H9 (cell line): ENCODE results near the gene TBX3. TPM values are rescaled to one million over a fixed set of nuclear protein-coding genes. Genes with fewer than 3 reads are reported as not detected.

ENCODE experiments used
- DNase-seq: peaks from one replicate; pipeline ENCODE4 v3.0.0-alpha.2; 2017
- H2AFZ ChIP-seq: one replicate; pipeline ENCODE4 v1.6.1; 2013; ENCODE audit warnings: mild to moderate bottlenecking, low read length, control low read depth, moderate library complexity
- H2AK5ac ChIP-seq: 2 replicates; pipeline ENCODE4 v1.6.1; 2013; ENCODE audit warnings: low read length, control low read depth, mixed read lengths; ENCODE audit not compliant: insufficient read length
- H2BK120ac ChIP-seq: one replicate; pipeline ENCODE4 v1.6.1; 2013; ENCODE audit warnings: low read depth, mild to moderate bottlenecking, low read length, control low read depth, inconsistent platforms; ENCODE audit not compliant: poor library complexity, severe bottlenecking
- H2BK12ac ChIP-seq: 2 replicates; pipeline ENCODE4 v1.6.1; 2013; ENCODE audit warnings: low read length, control low read depth, mixed read lengths, low read depth; ENCODE audit not compliant: insufficient read length
- H2BK15ac ChIP-seq: 2 replicates; pipeline ENCODE4 v1.6.1; 2013; ENCODE audit warnings: low read depth, low read length, control low read depth
- H2BK20ac ChIP-seq: one replicate; pipeline ENCODE4 v1.6.1; 2013; ENCODE audit warnings: low read depth, mild to moderate bottlenecking, low read length, control low read depth, inconsistent platforms; ENCODE audit not compliant: poor library complexity, severe bottlenecking
- H2BK5ac ChIP-seq: 2 replicates; pipeline ENCODE4 v1.6.1; 2013; ENCODE audit warnings: low read length, control low read depth, mixed read lengths; ENCODE audit not compliant: insufficient read length
- H3K14ac ChIP-seq: 2 replicates; pipeline ENCODE4 v1.6.1; 2013; ENCODE audit warnings: low read length, control low read depth; ENCODE audit not compliant: insufficient read depth
- H3K18ac ChIP-seq: 2 replicates; pipeline ENCODE4 v1.6.1; 2013; ENCODE audit warnings: low read depth, mild to moderate bottlenecking, mixed read lengths, low read length, control low read depth; ENCODE audit not compliant: insufficient read length
- H3K23ac ChIP-seq: 2 replicates; pipeline ENCODE4 v1.6.1; 2013; ENCODE audit warnings: low read length, control low read depth, mixed read lengths, low read depth; ENCODE audit not compliant: insufficient read length
- H3K23me2 ChIP-seq: 2 replicates; pipeline ENCODE4 v1.6.1; 2013; ENCODE audit warnings: low read depth, mild to moderate bottlenecking, mixed read lengths, low read length, control low read depth; ENCODE audit not compliant: insufficient read length, poor library complexity, severe bottlenecking
- H3K27ac ChIP-seq: 2 replicates; pipeline ENCODE4 v1.5.1; 2013; ENCODE audit warnings: low read length, control low read depth, mixed read lengths, low read depth; ENCODE audit not compliant: insufficient read length
- H3K27me3 ChIP-seq: 2 replicates; pipeline ENCODE4 v1.6.1; 2013; ENCODE audit warnings: low read length, control low read depth, inconsistent platforms; ENCODE audit not compliant: insufficient read depth
- H3K4ac ChIP-seq: 2 replicates; pipeline ENCODE4 v1.6.1; 2013; ENCODE audit warnings: low read depth, mild to moderate bottlenecking, control low read depth, inconsistent platforms, low read length, moderate library complexity
- H3K4me1 ChIP-seq: 2 replicates; pipeline ENCODE4 v1.6.1; 2013; ENCODE audit warnings: low read length, control low read depth, inconsistent platforms; ENCODE audit not compliant: insufficient read depth
- H3K4me2 ChIP-seq: 2 replicates; pipeline ENCODE4 v1.6.1; 2013; ENCODE audit warnings: low read length, control low read depth, mixed read lengths; ENCODE audit not compliant: insufficient read length, insufficient read depth
- H3K56ac ChIP-seq: 2 replicates; pipeline ENCODE4 v1.6.1; 2013; ENCODE audit warnings: low read depth, mild to moderate bottlenecking, mixed read lengths, low read length, control low read depth; ENCODE audit not compliant: insufficient read length
- H3K79me1 ChIP-seq: 2 replicates; pipeline ENCODE4 v1.6.1; 2013; ENCODE audit warnings: low read depth, mild to moderate bottlenecking, moderate library complexity, low read length, control low read depth, inconsistent platforms; ENCODE audit not compliant: insufficient read depth, poor library complexity, severe bottlenecking
- H3K79me2 ChIP-seq: 2 replicates; pipeline ENCODE4 v1.6.1; 2013; ENCODE audit warnings: low read length, control low read depth, inconsistent platforms; ENCODE audit not compliant: insufficient read depth
- H3K9ac ChIP-seq: 2 replicates; pipeline ENCODE4 v1.6.1; 2013; ENCODE audit warnings: low read length, control low read depth, mixed read lengths; ENCODE audit not compliant: insufficient read length; ENCODE audit errors: extremely low read depth
- H3K9me3 ChIP-seq: one replicate; pipeline ENCODE4 v1.6.1; 2013; ENCODE audit warnings: low read depth, low read length, inconsistent platforms; ENCODE audit not compliant: control insufficient read depth
- H3T11ph ChIP-seq: one replicate; pipeline ENCODE4 v1.6.1; 2013; ENCODE audit warnings: mild to moderate bottlenecking, low read length, control low read depth, inconsistent platforms
- H4K20me1 ChIP-seq: one replicate; pipeline ENCODE4 v1.6.1; 2013; ENCODE audit not compliant: control insufficient read depth, insufficient read length, insufficient read depth
- H4K5ac ChIP-seq: 2 replicates; pipeline ENCODE4 v1.6.1; 2013; ENCODE audit warnings: low read depth, mild to moderate bottlenecking, mixed read lengths, low read length, control low read depth; ENCODE audit not compliant: insufficient read length
- H4K8ac ChIP-seq: replicated peaks from 2 replicates; pipeline ENCODE4 v1.6.1; 2013; ENCODE audit warnings: low read length, control low read depth, mixed read lengths, low read depth; ENCODE audit not compliant: insufficient read length
- H4K91ac ChIP-seq: 2 replicates; pipeline ENCODE4 v1.6.1; 2013; ENCODE audit warnings: low read depth, mild to moderate bottlenecking, moderate library complexity, mixed read lengths, low read length, control low read depth; ENCODE audit not compliant: insufficient read length
- H3K27ac Mint-ChIP-seq, 3 experiments: 2 replicates in 2 of 3; 3 replicates in 1 of 3; pipeline ENCODE4 v1.8.0; 2020 to 2021; ENCODE audit warnings: mixed read lengths in 3 of 3, mild to moderate bottlenecking in 1 of 3, moderate library complexity in 1 of 3
- H3K27me3 Mint-ChIP-seq: 2 replicates; pipeline ENCODE4 v1.8.0; 2021; ENCODE audit warnings: low read depth, mild to moderate bottlenecking, moderate library complexity, mixed read lengths
- H3K36me3 Mint-ChIP-seq, 3 experiments: 2 replicates in 2 of 3; 3 replicates in 1 of 3; pipeline ENCODE4 v1.8.0; 2020 to 2021; ENCODE audit warnings: low read depth in 3 of 3, mixed read lengths in 3 of 3; ENCODE audit not compliant: insufficient read depth in 1 of 3
- H3K4me1 Mint-ChIP-seq, 2 experiments: 2 replicates each; pipeline ENCODE4 v1.8.0; 2020; ENCODE audit warnings: mixed read lengths in 2 of 2
- H3K4me3 Mint-ChIP-seq, 2 experiments: 2 replicates in 1 of 2; 3 replicates in 1 of 2; pipeline ENCODE4 v1.8.0; 2020 to 2021; ENCODE audit warnings: mild to moderate bottlenecking in 2 of 2, mixed read lengths in 2 of 2, moderate library complexity in 1 of 2
- H3K9me3 Mint-ChIP-seq, 2 experiments: 2 replicates in 1 of 2; 3 replicates in 1 of 2; pipeline ENCODE4 v1.8.0; 2020; ENCODE audit warnings: mild to moderate bottlenecking in 2 of 2, mixed read lengths in 2 of 2, moderate library complexity in 1 of 2
- WGBS: extraction: QIAGEN DNeasy Blood & Tissue Kit; methylation state at CpG from one replicate; pipeline ENCODE4 v1.1.7; 2013; ENCODE audit warnings: missing lambda C conversion rate, low lambda C conversion rate, mixed read lengths; ENCODE audit not compliant: insufficient read length; ENCODE audit errors: extremely low coverage; 5-methylcytosine and 5-hydroxymethylcytosine counted together
- total RNA-seq: library from RNA; stranded (reverse); gene quantifications from 2 replicates; pipeline ENCODE4 v1.2.1, GENCODE V29; 2021
- TF ChIP-seq, protein P1 (sequence below): fragments of 200-600 bp; sonication (generic); conservative IDR thresholded peaks from 3 replicates; pipeline ENCODE4 v1.8.0; 2021; ENCODE audit warnings: antibody characterized with exemption, mild to moderate bottlenecking

Gene TBX3
- total RNA-seq, 1 experiment from 2014 or later = 0.04 TPM

DNA sequence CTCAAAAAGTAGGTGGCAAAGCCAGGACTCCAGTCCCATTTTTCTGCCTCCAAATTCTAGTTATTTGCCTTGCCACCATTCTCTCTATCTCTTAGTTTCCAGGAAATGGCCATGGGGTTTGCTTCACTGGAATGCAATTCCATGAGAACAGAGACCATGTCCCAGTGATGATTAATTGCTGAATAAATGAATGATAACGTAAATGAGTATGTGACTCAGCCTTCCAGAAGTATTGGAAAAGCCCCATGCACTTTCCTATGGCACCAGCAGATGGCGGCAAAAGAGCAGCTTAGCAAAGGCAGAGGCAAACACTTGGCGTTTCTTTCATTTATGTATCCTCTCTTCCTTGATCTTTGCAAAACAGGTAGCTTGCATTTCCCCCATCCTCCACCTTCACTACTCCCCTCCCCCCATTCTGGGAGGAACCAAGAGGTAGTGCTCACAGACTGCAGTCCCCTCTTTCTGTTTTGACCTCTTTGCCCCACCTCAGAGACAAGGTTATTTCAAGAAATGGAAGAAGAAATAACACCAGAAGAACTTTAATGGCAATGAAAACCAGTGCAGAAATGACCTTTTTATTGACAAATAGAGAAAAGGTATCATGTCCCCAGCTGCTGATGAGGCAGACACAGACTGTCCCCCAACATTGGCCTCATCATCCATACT is 21.3 kb downstream of the TBX3 start:
- H2BK20ac ChIP-seq = no peak overlapping the region

More for the DNA sequence above, 21.3 kb downstream of the TBX3 start:
- Histone ChIP-seq H4K20me1 (no peaks in the 10 kb centered on the region), H2BK12ac (no peak overlapping the region), H3K56ac (no peak overlapping the region), H3K23ac (no peak overlapping the region), H2BK5ac (no peak overlapping the region), H3T11ph (no peak overlapping the region), H3K9me3 (no peaks in the 10 kb centered on the region), H3K27me3 (peaks cover 46% of the 10 kb centered on the region), H3K4ac (no peak overlapping the region), H4K5ac (no peak overlapping the region), H2BK15ac (no peak overlapping the region), H2BK120ac (no peak overlapping the region), H2AFZ (no peak overlapping the region), H4K8ac (no peak overlapping the region), H3K27ac (no peak overlapping the region), H3K14ac (no peak overlapping the region), H3K23me2 (peaks cover 13% of the 10 kb centered on the region), H3K79me2 (no peaks in the 10 kb centered on the region), H3K4me1 (no peaks in the 10 kb centered on the region; the same call in 1 of the 2 replicates), H3K79me1 (no peaks in the 10 kb centered on the region), H3K18ac (no peak overlapping the region), H2AK5ac (no peak overlapping the region), H3K9ac (no peak overlapping the region), H4K91ac (no peak overlapping the region), H3K4me2 (no peak overlapping the region)
- H3K4me3 Mint-ChIP-seq = no peak overlapping the region
- peak; percentile 78 for DNase-seq
- peaks cover 32 to 50% of the 10 kb centered on the region in 2 experiments for H3K4me1 Mint-ChIP-seq
- WGBS = no CpG with 5 or more reads among the region's 3 CpGs
- H3K36me3 Mint-ChIP-seq = no peaks in the 10 kb centered on the region
- H3K27ac Mint-ChIP-seq = no peak overlapping the region
- H3K27me3 Mint-ChIP-seq = peaks cover 80% of the 10 kb centered on the region
- TF ChIP-seq, protein P1, sequence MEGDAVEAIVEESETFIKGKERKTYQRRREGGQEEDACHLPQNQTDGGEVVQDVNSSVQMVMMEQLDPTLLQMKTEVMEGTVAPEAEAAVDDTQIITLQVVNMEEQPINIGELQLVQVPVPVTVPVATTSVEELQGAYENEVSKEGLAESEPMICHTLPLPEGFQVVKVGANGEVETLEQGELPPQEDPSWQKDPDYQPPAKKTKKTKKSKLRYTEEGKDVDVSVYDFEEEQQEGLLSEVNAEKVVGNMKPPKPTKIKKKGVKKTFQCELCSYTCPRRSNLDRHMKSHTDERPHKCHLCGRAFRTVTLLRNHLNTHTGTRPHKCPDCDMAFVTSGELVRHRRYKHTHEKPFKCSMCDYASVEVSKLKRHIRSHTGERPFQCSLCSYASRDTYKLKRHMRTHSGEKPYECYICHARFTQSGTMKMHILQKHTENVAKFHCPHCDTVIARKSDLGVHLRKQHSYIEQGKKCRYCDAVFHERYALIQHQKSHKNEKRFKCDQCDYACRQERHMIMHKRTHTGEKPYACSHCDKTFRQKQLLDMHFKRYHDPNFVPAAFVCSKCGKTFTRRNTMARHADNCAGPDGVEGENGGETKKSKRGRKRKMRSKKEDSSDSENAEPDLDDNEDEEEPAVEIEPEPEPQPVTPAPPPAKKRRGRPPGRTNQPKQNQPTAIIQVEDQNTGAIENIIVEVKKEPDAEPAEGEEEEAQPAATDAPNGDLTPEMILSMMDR = peak; percentile 96
- H3K9me3 Mint-ChIP-seq = no peaks in the 10 kb centered on the region; a peak in 2 of 5 replicates
